Activated gamma-delta T cell treated with anti-CD3 and anti-CD28 coated beads, Interleukin-2, amount 50 U/mL, for 16 hours (primary cell): ENCODE measurements around the gene ADAMTS13.

Source experiments
- DNase-seq: peaks from one replicate; pipeline ENCODE4 v3.0.0-alpha.2; 2020; ENCODE audit warnings: low read depth

ADAMTS13 gene

GRCh38 chr9:133490865-133491655 is 68.9 kb downstream of the ADAMTS13 start:
- no peak for DNase-seq

- DNase-seq, result no peak
These were observed 69.4 kb downstream of the ADAMTS13 start for GRCh38 chr9:133491656-133491925.

GRCh38 chr9:133492061-133493021 is 70.2 kb downstream of the ADAMTS13 start:
- DNase-seq, result no peak

DNA sequence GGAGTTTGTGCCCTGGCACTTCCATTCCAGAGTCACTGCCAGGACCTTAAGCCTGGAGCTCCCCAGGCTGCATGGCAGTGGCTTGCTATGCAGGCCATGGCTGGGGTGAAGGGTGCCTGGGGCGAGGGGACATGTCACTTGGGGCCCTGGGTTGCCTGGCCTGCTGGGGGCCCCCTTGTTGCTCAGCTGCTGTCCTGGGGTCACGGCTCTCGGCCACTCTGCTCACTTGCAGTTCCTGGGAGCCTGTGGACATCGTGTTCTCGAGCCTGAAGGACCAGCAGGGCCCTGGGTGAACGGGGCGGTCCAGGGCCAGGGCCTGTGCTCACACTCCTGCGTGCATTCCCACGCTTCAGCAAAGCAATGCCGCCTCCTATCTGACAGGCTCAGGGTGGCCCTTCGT is 71.3 kb downstream of the ADAMTS13 start:
- no peak for DNase-seq

DNA sequence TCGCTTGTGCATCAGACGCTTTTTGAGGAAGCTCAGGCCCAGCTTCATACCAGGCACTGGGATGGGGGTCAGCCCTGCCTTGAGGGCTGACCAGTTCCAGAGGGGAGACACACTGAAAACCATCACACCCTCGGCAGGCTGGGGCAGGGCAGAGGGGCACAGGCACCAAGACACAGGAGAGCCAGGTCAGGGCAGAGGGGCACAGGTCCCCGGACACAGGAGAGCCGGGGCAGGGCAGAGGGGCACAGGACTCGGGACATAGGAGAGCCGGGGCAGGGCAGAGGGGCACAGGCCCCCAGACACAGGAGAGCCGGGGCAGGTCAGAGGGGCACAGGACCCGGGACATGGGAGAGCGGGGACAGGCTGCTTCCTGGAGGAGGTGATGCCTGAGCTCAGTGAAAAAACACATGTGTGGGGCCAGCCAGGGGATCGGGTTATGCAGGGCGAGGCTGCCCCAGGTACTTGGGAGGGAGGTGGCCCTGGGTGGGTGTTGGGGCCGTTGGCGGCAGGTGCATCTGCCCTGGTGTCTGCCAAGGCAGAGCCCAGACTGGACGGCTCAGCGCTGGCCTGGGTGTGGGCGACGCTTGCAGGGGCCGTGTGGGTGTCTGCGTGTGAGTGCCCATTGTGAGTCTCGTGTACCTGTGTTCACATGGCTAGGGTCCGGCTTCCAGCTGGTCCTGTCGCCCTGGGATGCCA is 71.8 kb downstream of the ADAMTS13 start:
- DNase-seq, result no peak

DNA sequence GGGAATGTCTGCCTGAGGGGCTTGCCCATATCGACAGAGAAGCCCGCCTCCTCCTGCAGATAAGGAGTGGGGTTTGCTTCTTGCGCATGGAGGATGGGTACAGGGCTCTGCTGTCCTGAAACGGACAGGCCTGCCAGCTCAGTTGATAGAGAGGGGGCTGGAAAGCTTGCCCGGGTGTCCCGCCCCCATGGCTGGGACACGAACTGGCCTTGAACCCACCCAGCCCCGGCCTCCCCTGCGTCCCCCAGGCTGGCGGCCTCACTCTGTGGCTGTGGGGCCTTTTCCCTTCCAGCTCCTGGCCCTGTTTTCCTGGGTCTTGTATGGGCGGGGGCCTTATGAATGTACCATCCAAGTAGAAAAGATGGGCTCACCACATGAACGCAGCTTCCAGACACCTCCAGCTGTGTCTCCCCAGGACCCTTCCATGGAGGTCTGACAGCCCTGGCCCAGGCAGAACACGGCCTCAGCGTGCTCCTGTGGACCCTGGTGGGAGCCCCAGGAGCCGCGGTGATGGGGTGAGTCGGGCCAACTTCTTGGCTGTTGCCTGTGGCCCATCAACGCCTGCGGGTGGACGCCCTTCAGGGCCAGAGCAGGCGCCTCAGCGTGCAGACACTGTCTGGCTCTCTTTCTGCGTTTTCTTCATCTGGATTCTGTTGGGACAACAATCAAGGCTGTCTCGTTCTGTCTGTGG is 72.6 kb downstream of the ADAMTS13 start:
- no peak for DNase-seq

GRCh38 chr9:133495327-133496293 is 73.4 kb downstream of the ADAMTS13 start:
- DNase-seq, result no peak

DNA sequence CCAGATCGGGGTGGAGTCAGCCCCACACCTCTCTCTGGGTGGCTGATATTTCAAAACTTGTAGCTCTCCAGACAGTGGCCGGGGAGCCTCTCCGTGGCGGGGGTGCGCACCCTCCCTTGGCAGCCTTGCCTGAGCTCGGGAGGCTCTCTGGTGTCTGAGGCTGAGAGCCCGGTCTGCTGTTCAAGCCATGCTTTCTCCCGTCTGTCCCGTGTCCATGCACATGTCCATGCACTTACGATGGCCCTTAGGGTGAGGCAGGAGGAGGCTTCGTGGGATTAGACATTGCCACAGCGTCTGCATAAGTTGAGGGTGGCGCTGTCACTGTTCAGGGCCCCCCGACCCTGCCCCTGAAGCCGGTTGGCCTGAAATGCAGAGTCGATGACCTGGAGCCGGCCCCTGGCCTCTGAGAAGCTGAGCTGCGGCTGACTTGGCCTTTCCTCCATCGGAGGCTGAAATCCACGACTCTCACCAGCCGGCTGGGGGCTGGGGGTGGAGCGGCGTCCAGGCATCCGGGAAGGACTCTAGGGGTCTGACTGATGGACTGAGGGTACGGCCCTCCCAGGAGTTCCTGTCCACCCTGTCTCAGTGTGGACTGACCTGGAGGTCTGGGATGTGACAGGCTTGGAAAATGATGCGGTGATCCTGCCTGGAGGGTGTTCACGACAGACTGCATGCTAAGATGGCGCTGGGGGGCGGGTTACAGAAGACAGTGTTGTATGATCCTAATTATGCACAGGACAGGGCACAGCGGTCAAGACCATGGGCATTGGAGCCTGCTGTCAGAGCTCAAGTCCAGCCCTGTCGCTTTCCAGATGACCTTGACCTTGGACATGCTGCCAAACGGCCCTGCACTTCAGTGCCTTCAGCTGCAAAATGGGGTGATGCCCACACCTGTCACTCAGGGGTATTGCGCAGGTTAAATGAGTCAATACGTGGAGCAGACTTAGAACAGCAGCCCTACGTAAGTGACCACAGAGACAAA is 75.0 kb downstream of the ADAMTS13 start:
- no peak for DNase-seq

GRCh38 chr9:133499132-133499891 is 77.1 kb downstream of the ADAMTS13 start:
- DNase-seq, result no peak

- DNase-seq, result no peak
These were observed 77.7 kb downstream of the ADAMTS13 start for GRCh38 chr9:133499892-133500270.

GRCh38 chr9:133502112-133502511 is 79.9 kb downstream of the ADAMTS13 start:
- no peak for DNase-seq

- no peak for DNase-seq
These were observed 83.1 kb downstream of the ADAMTS13 start for GRCh38 chr9:133505186-133505830.

- no peak for DNase-seq
These were observed 83.9 kb downstream of the ADAMTS13 start for GRCh38 chr9:133505901-133506652.

- no peak for DNase-seq
These were observed 84.5 kb downstream of the ADAMTS13 start for GRCh38 chr9:133506653-133507038.

- DNase-seq, result no peak
These were observed 85.2 kb downstream of the ADAMTS13 start for GRCh38 chr9:133507246-133507965.

- DNase-seq, result no peak
These were observed 85.9 kb downstream of the ADAMTS13 start for GRCh38 chr9:133508046-133508445.
